Panc1 (cell line): ENCODE data around the gene SEC61G.

ENCODE experiments used
- TF ChIP-seq, protein P1 (sequence below): fragments of 450-650 bp; IDR thresholded peaks from 2 replicates; pipeline ENCODE4 v1.5.1; 2017; ENCODE audit warnings: mild to moderate bottlenecking
- TF ChIP-seq, protein P2 (sequence below), 2 experiments: IDR thresholded peaks; 2 replicates each; pipeline ENCODE4 v1.6.1; 2011 to 2012; ENCODE audit warnings: low read depth in 2 of 2, control low read depth in 1 of 2, low read length in 1 of 2, mild to moderate bottlenecking in 1 of 2, moderate library complexity in 1 of 2; ENCODE audit not compliant: insufficient read depth in 1 of 2

DNA sequence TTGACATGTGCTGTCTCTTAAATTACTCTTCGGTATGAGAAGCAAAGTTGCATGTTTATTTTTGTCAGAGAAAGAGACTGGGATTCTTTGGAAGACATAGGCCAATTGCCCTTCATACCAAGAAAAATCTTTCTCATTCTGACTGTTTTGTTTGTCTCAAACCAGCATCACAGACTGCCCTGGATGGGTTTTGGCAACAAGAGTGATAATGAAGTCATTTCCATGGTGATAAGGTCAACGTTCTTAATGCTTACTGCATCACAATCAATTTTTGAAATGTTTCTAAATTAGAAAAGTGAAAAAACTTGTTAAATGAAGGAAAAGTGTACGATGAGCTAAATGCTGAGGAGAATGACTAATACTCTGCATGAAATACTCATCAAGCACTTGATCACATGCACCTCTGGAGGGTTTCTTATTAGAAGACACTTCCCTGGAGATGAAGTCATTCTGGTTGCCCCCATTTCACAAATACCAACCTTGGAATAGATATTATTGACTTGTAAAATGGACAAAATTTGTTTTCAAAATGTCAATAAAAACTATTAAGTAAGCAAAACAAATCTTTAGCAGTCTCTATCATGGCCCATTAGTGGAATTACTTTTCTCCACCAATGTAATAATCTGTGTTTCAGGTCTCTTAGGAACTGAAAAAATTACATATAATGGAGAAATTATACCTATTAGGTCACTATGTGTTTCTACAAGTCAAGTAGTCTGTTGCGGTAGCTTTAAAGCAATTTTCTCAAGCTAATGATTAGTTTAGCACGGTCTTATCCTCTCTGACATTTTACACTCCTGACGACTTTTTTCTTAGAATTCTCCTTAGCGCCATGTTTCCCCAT is 19.9 kb upstream of the SEC61G start:
- TF ChIP-seq, protein P1, sequence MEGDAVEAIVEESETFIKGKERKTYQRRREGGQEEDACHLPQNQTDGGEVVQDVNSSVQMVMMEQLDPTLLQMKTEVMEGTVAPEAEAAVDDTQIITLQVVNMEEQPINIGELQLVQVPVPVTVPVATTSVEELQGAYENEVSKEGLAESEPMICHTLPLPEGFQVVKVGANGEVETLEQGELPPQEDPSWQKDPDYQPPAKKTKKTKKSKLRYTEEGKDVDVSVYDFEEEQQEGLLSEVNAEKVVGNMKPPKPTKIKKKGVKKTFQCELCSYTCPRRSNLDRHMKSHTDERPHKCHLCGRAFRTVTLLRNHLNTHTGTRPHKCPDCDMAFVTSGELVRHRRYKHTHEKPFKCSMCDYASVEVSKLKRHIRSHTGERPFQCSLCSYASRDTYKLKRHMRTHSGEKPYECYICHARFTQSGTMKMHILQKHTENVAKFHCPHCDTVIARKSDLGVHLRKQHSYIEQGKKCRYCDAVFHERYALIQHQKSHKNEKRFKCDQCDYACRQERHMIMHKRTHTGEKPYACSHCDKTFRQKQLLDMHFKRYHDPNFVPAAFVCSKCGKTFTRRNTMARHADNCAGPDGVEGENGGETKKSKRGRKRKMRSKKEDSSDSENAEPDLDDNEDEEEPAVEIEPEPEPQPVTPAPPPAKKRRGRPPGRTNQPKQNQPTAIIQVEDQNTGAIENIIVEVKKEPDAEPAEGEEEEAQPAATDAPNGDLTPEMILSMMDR, result no peak
- TF ChIP-seq, protein P2, sequence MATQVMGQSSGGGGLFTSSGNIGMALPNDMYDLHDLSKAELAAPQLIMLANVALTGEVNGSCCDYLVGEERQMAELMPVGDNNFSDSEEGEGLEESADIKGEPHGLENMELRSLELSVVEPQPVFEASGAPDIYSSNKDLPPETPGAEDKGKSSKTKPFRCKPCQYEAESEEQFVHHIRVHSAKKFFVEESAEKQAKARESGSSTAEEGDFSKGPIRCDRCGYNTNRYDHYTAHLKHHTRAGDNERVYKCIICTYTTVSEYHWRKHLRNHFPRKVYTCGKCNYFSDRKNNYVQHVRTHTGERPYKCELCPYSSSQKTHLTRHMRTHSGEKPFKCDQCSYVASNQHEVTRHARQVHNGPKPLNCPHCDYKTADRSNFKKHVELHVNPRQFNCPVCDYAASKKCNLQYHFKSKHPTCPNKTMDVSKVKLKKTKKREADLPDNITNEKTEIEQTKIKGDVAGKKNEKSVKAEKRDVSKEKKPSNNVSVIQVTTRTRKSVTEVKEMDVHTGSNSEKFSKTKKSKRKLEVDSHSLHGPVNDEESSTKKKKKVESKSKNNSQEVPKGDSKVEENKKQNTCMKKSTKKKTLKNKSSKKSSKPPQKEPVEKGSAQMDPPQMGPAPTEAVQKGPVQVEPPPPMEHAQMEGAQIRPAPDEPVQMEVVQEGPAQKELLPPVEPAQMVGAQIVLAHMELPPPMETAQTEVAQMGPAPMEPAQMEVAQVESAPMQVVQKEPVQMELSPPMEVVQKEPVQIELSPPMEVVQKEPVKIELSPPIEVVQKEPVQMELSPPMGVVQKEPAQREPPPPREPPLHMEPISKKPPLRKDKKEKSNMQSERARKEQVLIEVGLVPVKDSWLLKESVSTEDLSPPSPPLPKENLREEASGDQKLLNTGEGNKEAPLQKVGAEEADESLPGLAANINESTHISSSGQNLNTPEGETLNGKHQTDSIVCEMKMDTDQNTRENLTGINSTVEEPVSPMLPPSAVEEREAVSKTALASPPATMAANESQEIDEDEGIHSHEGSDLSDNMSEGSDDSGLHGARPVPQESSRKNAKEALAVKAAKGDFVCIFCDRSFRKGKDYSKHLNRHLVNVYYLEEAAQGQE (IDR thresholded peaks at IDR 0.05; ENCODE audit: insufficient read depth in 1 of 2, low read depth in 2 of 2, low read length in 1 of 2), result no peak
